Osteoblast (primary cell): ENCODE results near the gene KCND3. TPM values are rescaled to one million over a fixed set of nuclear protein-coding genes. Genes with fewer than 3 reads are reported as not detected.

Experiments used
- DNase-seq: peaks from one replicate; pipeline ENCODE4 v3.0.0; 2011; ENCODE audit warnings: low spot score, mixed read lengths; ENCODE audit not compliant: insufficient read length; ENCODE audit errors: missing footprints
- H2AFZ ChIP-seq: 2 replicates; pipeline ENCODE4 v1.6.0; 2011; ENCODE audit warnings: mild to moderate bottlenecking, low read length
- H3K27ac ChIP-seq: 2 replicates; pipeline ENCODE4 v1.5.1; 2011; ENCODE audit warnings: mild to moderate bottlenecking, low read depth, low read length, moderate library complexity
- H3K27me3 ChIP-seq: 2 replicates; pipeline ENCODE4 v1.6.0; 2012; ENCODE audit warnings: mild to moderate bottlenecking, control low read depth, inconsistent platforms, low read length, moderate library complexity; ENCODE audit not compliant: insufficient read depth
- H3K36me3 ChIP-seq: 2 replicates; pipeline ENCODE4 v1.5.1; 2011; ENCODE audit warnings: mild to moderate bottlenecking, low read length, control low read depth, moderate library complexity; ENCODE audit not compliant: insufficient read depth
- H3K4me1 ChIP-seq: 2 replicates; pipeline ENCODE4 v1.5.1; 2011; ENCODE audit warnings: mild to moderate bottlenecking, low read length, control low read depth, moderate library complexity; ENCODE audit not compliant: insufficient read depth
- H3K4me2 ChIP-seq: 2 replicates; pipeline ENCODE4 v1.6.0; 2011; ENCODE audit warnings: mild to moderate bottlenecking, low read length; ENCODE audit not compliant: insufficient read depth
- H3K4me3 ChIP-seq: fragments of 200-600 bp; sonication (generic); 3 replicates; pipeline ENCODE4 v1.5.1; 2012; ENCODE audit warnings: mild to moderate bottlenecking, low read length, inconsistent platforms; ENCODE audit not compliant: insufficient read depth
- H3K79me2 ChIP-seq: 2 replicates; pipeline ENCODE4 v1.6.0; 2012; ENCODE audit warnings: mild to moderate bottlenecking, low read length, control low read depth, inconsistent platforms; ENCODE audit not compliant: insufficient read depth
- H3K9me3 ChIP-seq: 2 replicates; pipeline ENCODE4 v1.5.1; 2011; ENCODE audit warnings: low read depth, low read length, control low read depth
- H4K20me1 ChIP-seq: 2 replicates; pipeline ENCODE4 v1.6.0; 2012; ENCODE audit warnings: mild to moderate bottlenecking, low read length, control low read depth; ENCODE audit not compliant: insufficient read depth
- small RNA-seq: library from RNA; depleted of rRNA; stranded (forward); fragments of <200 nt; gene quantifications from one replicate; pipeline ENCODE3, GENCODE V24; 2012
- total RNA-seq: library from RNA; depleted of rRNA; stranded (reverse); fragments of >200 nt; gene quantifications from 2 replicates; pipeline ENCODE4 v1.2.3, GENCODE V29; 2012
- TF ChIP-seq, protein P1 (sequence below): IDR thresholded peaks from 2 replicates; pipeline ENCODE4 v1.5.1; 2011; ENCODE audit warnings: mild to moderate bottlenecking, low read depth, low read length, moderate library complexity; ENCODE audit errors: extremely low read depth

Gene KCND3
- total RNA-seq, 1 donor = 3.6 TPM

DNA sequence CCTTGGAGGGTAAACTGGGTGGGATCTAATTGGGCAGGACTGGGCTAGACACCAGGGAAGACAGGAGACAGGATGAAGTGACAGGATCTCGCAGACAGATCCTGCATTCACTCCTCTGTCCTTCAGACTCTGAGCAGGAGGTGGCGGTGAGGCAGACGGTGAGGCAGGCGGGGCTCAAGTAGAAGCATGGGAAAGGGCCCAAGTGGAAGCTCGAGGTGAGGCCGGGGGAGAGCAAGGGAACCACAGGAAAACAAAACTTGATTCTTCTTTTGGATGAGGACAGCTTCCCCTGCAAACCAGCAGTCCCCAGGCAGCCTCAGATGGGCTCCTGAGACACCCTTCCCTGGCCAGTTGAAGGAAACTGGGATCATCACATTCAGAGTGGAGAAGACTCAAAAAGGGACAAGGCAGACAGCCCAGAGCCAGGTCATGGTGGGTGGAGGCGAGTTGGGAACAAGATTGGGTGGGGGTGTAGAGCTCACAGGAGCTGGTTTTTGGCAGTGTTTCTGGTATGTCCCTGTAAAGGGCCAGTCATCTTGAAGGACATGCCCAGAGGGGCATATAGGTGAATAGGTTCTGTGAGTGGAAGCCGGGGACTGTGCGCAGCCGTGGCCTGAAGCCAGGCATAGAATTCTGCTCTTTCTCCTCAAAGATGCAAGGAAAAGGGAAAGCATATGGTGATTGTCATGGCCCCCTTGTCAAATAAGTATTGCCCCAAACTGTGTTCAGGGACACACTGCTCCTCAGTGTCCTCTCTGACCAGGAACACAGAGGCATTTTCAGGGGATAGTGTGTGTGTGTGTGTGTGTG is 268.3 kb downstream of the KCND3 start:
- TF ChIP-seq, protein P1, sequence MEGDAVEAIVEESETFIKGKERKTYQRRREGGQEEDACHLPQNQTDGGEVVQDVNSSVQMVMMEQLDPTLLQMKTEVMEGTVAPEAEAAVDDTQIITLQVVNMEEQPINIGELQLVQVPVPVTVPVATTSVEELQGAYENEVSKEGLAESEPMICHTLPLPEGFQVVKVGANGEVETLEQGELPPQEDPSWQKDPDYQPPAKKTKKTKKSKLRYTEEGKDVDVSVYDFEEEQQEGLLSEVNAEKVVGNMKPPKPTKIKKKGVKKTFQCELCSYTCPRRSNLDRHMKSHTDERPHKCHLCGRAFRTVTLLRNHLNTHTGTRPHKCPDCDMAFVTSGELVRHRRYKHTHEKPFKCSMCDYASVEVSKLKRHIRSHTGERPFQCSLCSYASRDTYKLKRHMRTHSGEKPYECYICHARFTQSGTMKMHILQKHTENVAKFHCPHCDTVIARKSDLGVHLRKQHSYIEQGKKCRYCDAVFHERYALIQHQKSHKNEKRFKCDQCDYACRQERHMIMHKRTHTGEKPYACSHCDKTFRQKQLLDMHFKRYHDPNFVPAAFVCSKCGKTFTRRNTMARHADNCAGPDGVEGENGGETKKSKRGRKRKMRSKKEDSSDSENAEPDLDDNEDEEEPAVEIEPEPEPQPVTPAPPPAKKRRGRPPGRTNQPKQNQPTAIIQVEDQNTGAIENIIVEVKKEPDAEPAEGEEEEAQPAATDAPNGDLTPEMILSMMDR = no peak
- Histone ChIP-seq H4K20me1 (peaks cover 3% of the 10 kb centered on the region), H3K27me3 (no peaks in the 10 kb centered on the region), H2AFZ (no peak overlapping the region), H3K36me3 (peaks cover 7% of the 10 kb centered on the region), H3K4me2 (peak overlapping the region; percentile 44), H3K4me3 (no peak overlapping the region), H3K79me2 (no peaks in the 10 kb centered on the region), H3K9me3 (no peaks in the 10 kb centered on the region), H3K4me1 (peaks cover 17% of the 10 kb centered on the region), H3K27ac (no peak overlapping the region)
- peak; percentile 49 for DNase-seq

Small RNAs within 50 kb of the gene (small RNA-seq; reads per million reads assigned to genes)
- 0.37 reads per million for gene INKA2

Other genes starting within 250 kb of the KCND3 start
- gene DDX20, start 233.8 kb downstream of the KCND3 start, total RNA-seq = 15.6 and 19.2 TPM in 2 replicates